Ovary (tissue), 9 donors: ENCODE measurements around the gene PLEKHM3. TPM values are rescaled to one million over a fixed set of nuclear protein-coding genes. Genes with fewer than 3 reads are reported as not detected.
A peak's percentile ranks its signal among the peaks of the same experiment; 100 is the strongest.

ENCODE experiments used
- DNase-seq, 5 donors: peaks; one replicate each; pipeline ENCODE4 v3.0.0-alpha.2; 2019 to 2020
- H3K27ac ChIP-seq, 2 donors: fragments of 200-600 bp; one replicate each; pipeline versions ENCODE4 v1.5.1 to v1.8.0; 2019 to 2022
- H3K27me3 ChIP-seq: fragments of 200-600 bp; one replicate; pipeline ENCODE4 v1.8.0; 2022
- H3K36me3 ChIP-seq: fragments of 200-600 bp; sonication (generic); one replicate; pipeline ENCODE4 v1.5.1; 2019
- H3K4me1 ChIP-seq: one replicate; pipeline ENCODE4 v1.8.1; 2013; ENCODE audit warnings: mild to moderate bottlenecking, moderate library complexity; ENCODE audit not compliant: insufficient read depth
- H3K4me3 ChIP-seq: fragments of 200-600 bp; sonication (generic); one replicate; pipeline ENCODE4 v1.5.1; 2017
- H3K9me3 ChIP-seq, 2 donors: fragments of 200-600 bp in 1 of 2; sonication (generic) in 1 of 2; one replicate each; pipeline versions ENCODE4 v1.5.1 to v1.8.1; 2013 to 2019; ENCODE audit warnings: mild to moderate bottlenecking in 1 of 2, moderate library complexity in 1 of 2
- CTCF ChIP-seq, 3 donors: fragments of 450-650 bp in 2 of 3; fragments of 200-600 bp in 1 of 3; IDR thresholded peaks; one replicate each; pipeline versions ENCODE4 v1.5.1 to v1.8.0; 2016 to 2022; ENCODE audit warnings: antibody characterized with exemption in 3 of 3, mild to moderate bottlenecking in 1 of 3
- EP300 ChIP-seq: sonication (generic); formaldehyde crosslinking; IDR thresholded peaks from one replicate; pipeline ENCODE4 v1.6.1; 2017; ENCODE audit warnings: antibody characterized with exemption
- POLR2A ChIP-seq: fragments of 450-650 bp; IDR thresholded peaks from one replicate; pipeline ENCODE4 v1.6.1; 2017; ENCODE audit warnings: antibody characterized with exemption, mild to moderate bottlenecking, moderate library complexity
- WGBS, 3 donors: extraction: QIAGEN DNeasy Blood & Tissue Kit in 1 of 3; methylation state at CpG; one replicate each; pipeline versions ENCODE4 v1.1.5 to v1.1.7; 2013 to 2017; 5-methylcytosine and 5-hydroxymethylcytosine counted together
- intact Hi-C, 4 donors: fragments of 100-400 bp; cut with DNase I; formaldehyde crosslinking; loops; one replicate each; pipeline versions ENCODE4 v1.11.0 to v1.15.1; 2022 to 2023
- polyA plus RNA-seq, 2 donors: library from polyadenylated mRNA; stranded (reverse); fragments of 200-250 nt in 1 of 2; fragments of 350-450 nt in 1 of 2; fragmentation: Illumina TruSeq in 1 of 2; extraction: RNeasy Lipid Tissue Mini Kit (QIAGEN cat#74804) in 1 of 2; gene quantifications; one replicate each; pipeline ENCODE4 v1.2.3, GENCODE V29; 2013 to 2014
- total RNA-seq, 7 donors: library from RNA; depleted of rRNA in 2 of 7; stranded (reverse); fragments of >200 nt in 2 of 7; fragmentation: NEBNext Ultra II Directional in 3 of 7; extraction: Animal tissue kit (Norgen Biotek cat#: 25700) in 3 of 7; gene quantifications; one replicate each; pipeline versions ENCODE4 v1.1.0 to v1.2.4, GENCODE V29; 2016 to 2023
- donor health status: DM: no; HTN: no; CAD: no; lungs with moderate emphysema.
- donor health status: DM: no; HTN: no; CAD: no.
- donor health status: Bipolar disorder and iron deficiency.
- donor health status: DM: yes; HTN: yes; CAD: no.
- donor health status: DM: no; HTN: no; CAD: no.
- donor health status: DM: yes; HTN: yes; CAD: no.

PLEKHM3 gene
- total and polyA plus RNA-seq, 9 donors: 6.5 to 26.1 (median 14.3) TPM

- intact Hi-C loops: loop anchor here in 1 of 4 donors (10.0 kb wide), 1 partner anchor 163 kb away; the partner anchor contains the start of gene FZD5
- Histone ChIP-seq H3K4me3 (no peak overlapping the region), H3K27me3 (no peaks in the 10 kb centered on the region), H3K36me3 (no peaks in the 10 kb centered on the region), H3K9me3 (no peaks in the 10 kb centered on the region), H3K27ac (no peak overlapping the region), H3K4me1 (peaks cover 5% of the 10 kb centered on the region)
- DNase-seq: no peak
- no peak for TF ChIP-seq POLR2A
- no peak for TF ChIP-seq CTCF (IDR thresholded peaks at IDR 0.05)
- TF ChIP-seq EP300: no peak
These were observed 97.2 kb downstream of the PLEKHM3 start for GRCh38 chr2:207928079-207928478.

- 30 to 38% (median 34%) methylated on average over 4 of the region's 4 CpGs for WGBS, 3 donors
- DNase-seq: no peak
- intact Hi-C loops: loop anchor here in 1 of 4 donors (10.0 kb wide), 1 partner anchor 162 kb away; the partner anchor contains the start of gene FZD5
- TF ChIP-seq POLR2A: no peak
- TF ChIP-seq EP300: no peak
- no peak for TF ChIP-seq CTCF (IDR thresholded peaks at IDR 0.05)
- H3K36me3 ChIP-seq: no peaks in the 10 kb centered on the region
- no peaks in the 10 kb centered on the region for H3K27me3 ChIP-seq
- H3K27ac ChIP-seq: peak overlapping the region; percentile 46
- H3K4me3 ChIP-seq: no peak overlapping the region
- peaks cover 5% of the 10 kb centered on the region for H3K4me1 ChIP-seq
- H3K9me3 ChIP-seq: no peaks in the 10 kb centered on the region
These were observed 98.4 kb downstream of the PLEKHM3 start for GRCh38 chr2:207926989-207927300.

- DNase-seq: peak; percentile 37 to 71 (median 48)
- Histone ChIP-seq H3K9me3 (no peaks in the 10 kb centered on the region), H3K27ac (peak overlapping the region; percentile 46), H3K4me3 (no peak overlapping the region), H3K4me1 (peaks cover 5% of the 10 kb centered on the region), H3K27me3 (no peaks in the 10 kb centered on the region), H3K36me3 (no peaks in the 10 kb centered on the region)
- TF ChIP-seq POLR2A (no peak), CTCF (IDR thresholded peaks at IDR 0.05) (no peak), EP300 (no peak)
- 12 to 21% (median 19%) methylated on average over 13 of the region's 13 CpGs for WGBS, 3 donors
- intact Hi-C loops: loop anchor here in 1 of 4 donors (10.0 kb wide), 1 partner anchor 162 kb away; the partner anchor contains the start of gene FZD5
These were observed 99.0 kb downstream of the PLEKHM3 start for GRCh38 chr2:207926133-207926988.

- WGBS, 3 donors: 89 to 93% (median 90%) methylated on average over 8 of the region's 8 CpGs
- no peak for TF ChIP-seq CTCF (IDR thresholded peaks at IDR 0.05)
- no peak for TF ChIP-seq POLR2A
- TF ChIP-seq EP300: no peak
- Histone ChIP-seq H3K36me3 (no peaks in the 10 kb centered on the region), H3K4me1 (peaks cover 5% of the 10 kb centered on the region), H3K9me3 (no peaks in the 10 kb centered on the region), H3K27me3 (no peaks in the 10 kb centered on the region), H3K4me3 (no peak overlapping the region), H3K27ac (peak overlapping the region in 1 of 2 donors; percentile 46)
- intact Hi-C loops: loop anchor here in 1 of 4 donors (10.0 kb wide), 1 partner anchor 161 kb away; the partner anchor contains the start of gene FZD5
- no peak for DNase-seq
These were observed 99.7 kb downstream of the PLEKHM3 start for GRCh38 chr2:207925601-207926000.
